C4-2B (cell line): ENCODE measurements around the gene PPP2R2B.

Experiments used
- ZFX ChIP-seq: fragments of 450-650 bp; IDR thresholded peaks from 2 replicates; pipeline ENCODE4 v1.6.1; 2017
- TF ChIP-seq, protein P1 (sequence below): fragments of 450-650 bp; conservative IDR thresholded peaks from 2 replicates; pipeline ENCODE4 v1.5.1; 2017; ENCODE audit warnings: mild to moderate bottlenecking

DNA sequence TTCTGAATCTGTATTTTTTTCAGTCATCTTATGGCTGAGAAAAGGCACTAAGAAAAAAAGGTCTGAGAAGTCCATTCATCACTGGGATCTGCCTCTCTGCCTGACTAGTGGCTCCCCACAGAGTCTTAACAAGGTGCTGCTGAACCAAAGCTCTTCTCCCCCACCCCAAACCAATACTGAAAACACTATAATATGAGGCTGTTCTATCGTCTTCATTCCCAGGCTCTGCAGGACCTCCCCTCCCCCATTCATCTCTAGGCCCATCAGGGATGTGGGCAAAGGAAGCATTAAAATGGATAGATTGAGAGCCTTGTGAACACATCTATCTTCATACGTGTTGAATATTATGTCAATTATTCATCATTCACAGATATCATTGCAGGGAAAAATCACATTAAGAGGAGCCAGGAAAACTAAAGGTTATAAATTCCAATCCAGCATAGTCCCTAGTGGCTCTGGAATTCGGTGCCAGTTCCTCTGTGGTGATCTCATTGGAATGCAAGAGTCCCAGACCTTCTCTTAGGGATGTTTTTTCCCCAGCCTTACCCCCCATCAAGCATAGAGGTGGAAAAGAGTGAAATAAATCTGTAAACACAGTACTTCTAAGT is 318.2 kb downstream of the PPP2R2B start:
- TF ChIP-seq, protein P1, sequence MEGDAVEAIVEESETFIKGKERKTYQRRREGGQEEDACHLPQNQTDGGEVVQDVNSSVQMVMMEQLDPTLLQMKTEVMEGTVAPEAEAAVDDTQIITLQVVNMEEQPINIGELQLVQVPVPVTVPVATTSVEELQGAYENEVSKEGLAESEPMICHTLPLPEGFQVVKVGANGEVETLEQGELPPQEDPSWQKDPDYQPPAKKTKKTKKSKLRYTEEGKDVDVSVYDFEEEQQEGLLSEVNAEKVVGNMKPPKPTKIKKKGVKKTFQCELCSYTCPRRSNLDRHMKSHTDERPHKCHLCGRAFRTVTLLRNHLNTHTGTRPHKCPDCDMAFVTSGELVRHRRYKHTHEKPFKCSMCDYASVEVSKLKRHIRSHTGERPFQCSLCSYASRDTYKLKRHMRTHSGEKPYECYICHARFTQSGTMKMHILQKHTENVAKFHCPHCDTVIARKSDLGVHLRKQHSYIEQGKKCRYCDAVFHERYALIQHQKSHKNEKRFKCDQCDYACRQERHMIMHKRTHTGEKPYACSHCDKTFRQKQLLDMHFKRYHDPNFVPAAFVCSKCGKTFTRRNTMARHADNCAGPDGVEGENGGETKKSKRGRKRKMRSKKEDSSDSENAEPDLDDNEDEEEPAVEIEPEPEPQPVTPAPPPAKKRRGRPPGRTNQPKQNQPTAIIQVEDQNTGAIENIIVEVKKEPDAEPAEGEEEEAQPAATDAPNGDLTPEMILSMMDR: no peak
- no peak for TF ChIP-seq ZFX
